Neural cell (in vitro differentiated cells): ENCODE results near the gene MROH2A. TPM values are rescaled to one million over a fixed set of nuclear protein-coding genes. Genes with fewer than 3 reads are reported as not detected.

ENCODE experiments used
- H2AFZ ChIP-seq: fragments of 200-600, 300-800 bp; sonication (generic), shearing (Covaris generic); 2 replicates; pipeline ENCODE4 v1.6.0; 2014; ENCODE audit warnings: low read depth, mild to moderate bottlenecking, antibody characterized with exemption, low read length, moderate library complexity
- H3F3A ChIP-seq: fragments of 200-600 bp; shearing (Covaris generic); 2 replicates; pipeline ENCODE4 v1.6.1; 2016; ENCODE audit warnings: mild to moderate bottlenecking, moderate library complexity, mixed read lengths, antibody characterized with exemption, low read length; ENCODE audit not compliant: insufficient read depth, poor library complexity, severe bottlenecking
- H3K27ac ChIP-seq: fragments of 200-600, 300-800 bp; sonication (generic), shearing (Covaris generic); 2 replicates; pipeline ENCODE4 v1.5.1; 2014; ENCODE audit warnings: mild to moderate bottlenecking, low read length, moderate library complexity
- H3K27me3 ChIP-seq: fragments of 300-800, 200-600 bp; sonication (generic), shearing (Covaris generic); 2 replicates; pipeline ENCODE4 v1.6.0; 2014; ENCODE audit warnings: mild to moderate bottlenecking, low read depth, low read length, moderate library complexity; ENCODE audit not compliant: insufficient read depth
- H3K36me3 ChIP-seq: fragments of 300-800, 200-600 bp; sonication (generic), shearing (Covaris generic); 2 replicates; pipeline ENCODE4 v1.5.1; 2014; ENCODE audit warnings: mild to moderate bottlenecking, antibody characterized with exemption, low read length, moderate library complexity; ENCODE audit not compliant: insufficient read depth
- H3K4me2 ChIP-seq: fragments of 300-800, 200-600 bp; sonication (generic), shearing (Covaris generic); 2 replicates; pipeline ENCODE4 v1.6.0; 2014; ENCODE audit warnings: mild to moderate bottlenecking, low read length
- H3K4me3 ChIP-seq: fragments of 300-800, 200-600 bp; sonication (generic), shearing (Covaris generic); 2 replicates; pipeline ENCODE4 v1.5.1; 2014; ENCODE audit warnings: mild to moderate bottlenecking, low read length, moderate library complexity
- H3K79me2 ChIP-seq: fragments of 200-600 bp; shearing (Covaris generic); replicated peaks from 2 replicates; pipeline ENCODE4 v1.6.0; 2014; ENCODE audit warnings: mild to moderate bottlenecking, low read length, moderate library complexity; ENCODE audit not compliant: insufficient read depth
- H3K9ac ChIP-seq: fragments of 300-800, 200-600 bp; sonication (generic), shearing (Covaris generic); 2 replicates; pipeline ENCODE4 v1.6.1; 2016; ENCODE audit warnings: mild to moderate bottlenecking, low read length, mixed read lengths
- H3K9me2 ChIP-seq: fragments of 200-600 bp; shearing (Covaris generic); 2 replicates; pipeline ENCODE4 v1.6.1; 2016; ENCODE audit warnings: mild to moderate bottlenecking, low read length, mixed read lengths; ENCODE audit not compliant: insufficient read depth
- H3K9me3 ChIP-seq: fragments of 200-600, 300-800 bp; sonication (generic), shearing (Covaris generic); 2 replicates; pipeline ENCODE4 v1.6.1; 2016; ENCODE audit warnings: mild to moderate bottlenecking, mixed run types, low read length, moderate library complexity, mixed read lengths
- H4K20me1 ChIP-seq: fragments of 200-600 bp; shearing (Covaris generic); 2 replicates; pipeline ENCODE4 v1.6.1; 2016; ENCODE audit warnings: mild to moderate bottlenecking, mixed run types; ENCODE audit not compliant: insufficient read depth
- CTCF ChIP-seq: fragments of 450-650 bp; IDR thresholded peaks from 2 replicates; pipeline ENCODE4 v1.5.1; 2014; ENCODE audit warnings: antibody characterized with exemption, mild to moderate bottlenecking, moderate library complexity; ENCODE audit not compliant: poor library complexity, severe bottlenecking
- EP300 ChIP-seq: fragments of 450-650 bp; conservative IDR thresholded peaks from 2 replicates; pipeline ENCODE4 v1.6.1; 2014; ENCODE audit warnings: antibody characterized with exemption, mild to moderate bottlenecking, moderate library complexity; ENCODE audit not compliant: poor library complexity, severe bottlenecking
- EZH2 ChIP-seq: fragments of 200-600, 300-800 bp; shearing (Covaris generic), sonication (generic); IDR thresholded peaks from 2 replicates; pipeline ENCODE4 v1.6.1; 2014; ENCODE audit warnings: antibody characterized with exemption, low read length, borderline replicate concordance, mild to moderate bottlenecking; ENCODE audit not compliant: insufficient read depth, poor library complexity, severe bottlenecking
- MXI1 ChIP-seq: fragments of 450-650 bp; conservative IDR thresholded peaks from 2 replicates; pipeline ENCODE4 v1.6.1; 2014; ENCODE audit warnings: antibody characterized with exemption, mild to moderate bottlenecking; ENCODE audit not compliant: poor library complexity, severe bottlenecking
- POLR2AphosphoS5 ChIP-seq: IDR thresholded peaks from 2 replicates; pipeline ENCODE4 v1.6.1; 2012
- RAD21 ChIP-seq: fragments of 450-650 bp; conservative IDR thresholded peaks from 2 replicates; pipeline ENCODE4 v1.6.1; 2014; ENCODE audit warnings: antibody characterized with exemption, mild to moderate bottlenecking, moderate library complexity
- REST ChIP-seq: IDR thresholded peaks from 2 replicates; pipeline ENCODE4 v1.6.1; 2012; ENCODE audit warnings: borderline replicate concordance
- SMC3 ChIP-seq: fragments of 450-650 bp; conservative IDR thresholded peaks from 2 replicates; pipeline ENCODE4 v1.6.1; 2014; ENCODE audit warnings: antibody characterized with exemption, mild to moderate bottlenecking, moderate library complexity; ENCODE audit not compliant: poor library complexity
- TAF1 ChIP-seq: IDR thresholded peaks from 2 replicates; pipeline ENCODE4 v1.6.1; 2012; ENCODE audit warnings: low read depth
- polyA plus RNA-seq: library from polyadenylated mRNA; depleted of rRNA; stranded (reverse); fragments of >200 nt; gene quantifications from 2 replicates; pipeline ENCODE4 v1.2.3, GENCODE V29; 2014

MROH2A gene
- polyA plus RNA-seq, 1 donor from 2014 or later: not detected

- no peaks in the 10 kb centered on the region for H3K27me3 ChIP-seq
- no peaks in the 10 kb centered on the region for H3K79me2 ChIP-seq
- H3K9ac ChIP-seq: no peak overlapping the region
- H3K4me2 ChIP-seq: no peak overlapping the region
- no peak overlapping the region for H2AFZ ChIP-seq
- no peaks in the 10 kb centered on the region for H3F3A ChIP-seq
- H3K9me3 ChIP-seq: no peaks in the 10 kb centered on the region
- TF ChIP-seq TAF1: no peak
- TF ChIP-seq CTCF: no peak
- TF ChIP-seq POLR2AphosphoS5: no peak
- no peak for TF ChIP-seq SMC3
- TF ChIP-seq EZH2: no peak
- TF ChIP-seq RAD21: no peak
- no peak for TF ChIP-seq EP300
- no peak for TF ChIP-seq REST
- no peak for TF ChIP-seq MXI1
- no peaks in the 10 kb centered on the region for H4K20me1 ChIP-seq
- no peak overlapping the region for H3K27ac ChIP-seq
- H3K36me3 ChIP-seq: no peaks in the 10 kb centered on the region
- no peak overlapping the region for H3K4me3 ChIP-seq
- no peaks in the 10 kb centered on the region for H3K9me2 ChIP-seq
Measured at GRCh38 chr2:233811087-233811486, 33.0 kb downstream of the MROH2A start.

- Histone ChIP-seq H3K4me3 (no peak overlapping the region), H3K79me2 (no peaks in the 10 kb centered on the region), H3K9me3 (no peaks in the 10 kb centered on the region), H3K9me2 (no peaks in the 10 kb centered on the region), H3K27ac (no peak overlapping the region), H4K20me1 (no peaks in the 10 kb centered on the region), H3K36me3 (no peaks in the 10 kb centered on the region), H3F3A (no peaks in the 10 kb centered on the region), H3K4me2 (no peak overlapping the region), H3K9ac (no peak overlapping the region), H2AFZ (no peak overlapping the region), H3K27me3 (no peaks in the 10 kb centered on the region)
- no peak for TF ChIP-seq SMC3
- TF ChIP-seq CTCF: no peak
- TF ChIP-seq MXI1: no peak
- TF ChIP-seq REST: no peak
- TF ChIP-seq EZH2: no peak
Measured at GRCh38 chr2:233811732-233812131, 33.6 kb downstream of the MROH2A start.
